Hematopoietic multipotent progenitor cell treated with erythropoietin and hydrocortisone succinate and interleukin-3 and kit ligand, for 8 days (in vitro differentiated cells): ENCODE measurements around the gene KCNIP4.
"Not testable (repeated sequence)": the region's sequence is repeated elsewhere in the genome, so short reads cannot be mapped to it uniquely, and the experiment has no call there.

Experiments
- DNase-seq: peaks from one replicate; pipeline ENCODE4 v3.0.0-alpha.2; 2015

KCNIP4 gene

DNA sequence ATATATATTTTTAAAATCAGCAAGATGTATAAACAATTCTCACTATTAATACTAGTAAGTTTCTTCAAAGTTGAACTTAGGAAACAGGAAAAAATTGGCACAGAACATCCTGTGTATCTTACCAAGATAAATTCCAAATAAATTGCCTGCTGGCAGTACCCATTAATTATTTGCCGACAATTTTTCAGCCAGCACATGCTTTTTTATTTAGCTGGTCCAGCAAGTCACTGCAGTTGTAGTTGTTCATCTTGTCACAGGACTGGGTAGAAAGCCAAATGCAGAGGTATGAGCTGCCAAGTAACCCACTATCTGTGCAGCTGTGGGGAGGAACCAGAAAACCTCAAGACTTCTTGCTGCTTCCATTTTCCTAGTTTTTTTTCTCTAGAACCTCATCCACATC is 1134.9 kb downstream of the KCNIP4 start:
- no peak for DNase-seq

DNA sequence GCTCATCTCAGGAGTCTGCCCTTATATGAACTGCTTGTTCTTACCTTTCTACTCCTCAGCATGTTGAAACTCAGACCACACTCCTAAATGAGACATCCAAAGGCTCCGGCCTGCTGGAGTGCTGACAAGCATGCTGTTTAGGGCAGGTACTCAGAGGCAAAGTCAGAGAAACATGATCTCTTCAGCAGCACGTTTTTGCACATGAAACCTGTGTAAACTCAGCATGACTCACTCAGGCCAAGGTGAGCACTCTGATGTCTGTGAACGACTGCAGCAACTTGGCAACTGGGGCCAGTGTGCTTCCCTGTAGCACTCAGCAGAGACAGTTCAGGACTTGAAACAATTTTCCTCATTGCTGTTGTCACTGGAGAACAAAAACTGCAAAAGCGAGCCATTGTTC is 1138.8 kb downstream of the KCNIP4 start:
- DNase-seq = no peak

DNA sequence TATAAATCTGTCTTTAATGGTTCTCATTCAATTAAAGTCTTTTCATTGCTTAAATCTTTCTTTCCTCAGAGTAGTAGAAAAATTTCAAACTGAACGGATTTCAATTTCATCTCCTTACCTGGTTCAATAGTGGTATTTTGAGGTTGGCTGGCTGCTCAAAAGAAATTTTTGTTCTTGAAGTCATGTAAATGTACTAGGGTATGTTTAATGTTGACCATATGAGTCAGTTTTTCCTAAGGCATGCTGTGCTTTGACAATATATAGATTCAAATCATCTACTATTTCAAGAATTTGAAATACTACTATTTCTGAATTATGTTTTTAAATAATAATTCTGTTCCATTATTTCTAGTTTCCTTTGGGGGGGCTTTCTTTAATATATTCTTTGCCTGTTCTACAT is 1142.9 kb downstream of the KCNIP4 start:
- DNase-seq = no peak

DNA sequence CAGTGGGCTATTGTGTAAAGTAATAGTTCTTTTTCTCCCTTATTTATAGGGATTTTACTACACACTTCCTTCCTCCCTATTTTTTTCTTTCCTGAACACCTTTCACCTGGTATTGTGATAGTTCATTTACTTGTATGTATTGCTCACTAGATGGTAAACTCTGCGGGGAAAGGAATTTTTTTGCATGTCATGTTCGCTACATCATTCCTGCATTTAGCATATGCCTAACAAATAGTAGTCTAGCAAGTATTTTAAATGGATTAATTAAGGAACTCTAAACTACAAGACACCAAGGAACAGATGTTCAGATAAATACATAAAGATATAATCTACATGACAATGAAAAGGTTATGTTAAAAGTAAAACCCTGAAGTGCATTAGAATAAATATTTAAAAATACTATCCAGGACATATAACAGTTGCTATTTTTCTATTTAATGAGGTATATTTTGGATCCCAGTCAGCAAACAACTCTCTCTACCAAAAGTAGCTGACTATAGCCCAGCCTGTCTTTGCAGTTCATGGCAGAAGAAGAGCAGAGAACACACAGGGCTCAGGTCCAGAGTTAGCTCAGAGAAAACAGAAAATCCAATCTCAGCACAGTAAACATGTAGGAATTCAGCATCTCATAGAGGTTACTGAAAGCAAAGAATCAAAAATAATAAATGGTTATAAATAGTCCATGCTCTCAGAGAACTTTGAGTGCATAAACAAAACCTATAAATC is 1160.5 kb downstream of the KCNIP4 start:
- DNase-seq = no peak

DNA sequence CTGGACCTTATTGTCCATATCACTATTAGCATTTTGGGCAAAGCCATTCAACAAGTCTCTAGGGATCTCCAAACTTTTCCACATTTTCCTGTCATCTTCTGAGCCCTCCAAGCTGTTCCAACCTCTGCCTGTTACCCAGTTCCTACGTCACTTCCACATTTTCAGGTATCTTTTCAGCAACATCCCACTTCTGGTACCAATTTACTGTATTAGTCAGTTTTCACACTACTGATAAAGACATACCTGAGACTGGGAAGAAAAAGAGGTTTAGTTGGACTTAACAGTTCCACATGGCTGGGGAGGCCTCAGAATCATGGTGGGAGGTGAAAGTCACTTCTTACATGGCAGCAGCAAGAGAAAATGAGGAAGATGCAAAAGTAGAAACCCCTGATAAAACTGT is 1165.4 kb downstream of the KCNIP4 start:
- DNase-seq = not testable (repeated sequence)

DNA sequence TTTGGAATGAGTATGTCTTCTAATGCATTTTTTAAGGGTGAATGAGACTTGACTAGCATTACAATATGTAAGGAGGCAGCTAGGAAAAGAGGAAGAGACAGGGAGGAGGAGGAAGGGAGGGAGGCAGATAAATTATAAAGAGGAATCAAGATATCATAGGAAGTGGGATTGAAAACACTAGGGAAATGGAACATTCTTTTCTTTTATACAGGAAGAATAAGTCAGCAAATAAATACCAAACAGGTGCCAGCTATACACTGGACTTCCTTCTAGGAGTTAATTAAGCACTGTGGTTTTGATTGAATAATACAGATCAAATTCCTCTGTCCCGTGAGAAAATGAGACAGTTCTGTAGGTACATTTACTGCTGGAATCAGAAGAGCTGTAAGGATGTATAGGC is 1169.7 kb downstream of the KCNIP4 start:
- no peak for DNase-seq

DNA sequence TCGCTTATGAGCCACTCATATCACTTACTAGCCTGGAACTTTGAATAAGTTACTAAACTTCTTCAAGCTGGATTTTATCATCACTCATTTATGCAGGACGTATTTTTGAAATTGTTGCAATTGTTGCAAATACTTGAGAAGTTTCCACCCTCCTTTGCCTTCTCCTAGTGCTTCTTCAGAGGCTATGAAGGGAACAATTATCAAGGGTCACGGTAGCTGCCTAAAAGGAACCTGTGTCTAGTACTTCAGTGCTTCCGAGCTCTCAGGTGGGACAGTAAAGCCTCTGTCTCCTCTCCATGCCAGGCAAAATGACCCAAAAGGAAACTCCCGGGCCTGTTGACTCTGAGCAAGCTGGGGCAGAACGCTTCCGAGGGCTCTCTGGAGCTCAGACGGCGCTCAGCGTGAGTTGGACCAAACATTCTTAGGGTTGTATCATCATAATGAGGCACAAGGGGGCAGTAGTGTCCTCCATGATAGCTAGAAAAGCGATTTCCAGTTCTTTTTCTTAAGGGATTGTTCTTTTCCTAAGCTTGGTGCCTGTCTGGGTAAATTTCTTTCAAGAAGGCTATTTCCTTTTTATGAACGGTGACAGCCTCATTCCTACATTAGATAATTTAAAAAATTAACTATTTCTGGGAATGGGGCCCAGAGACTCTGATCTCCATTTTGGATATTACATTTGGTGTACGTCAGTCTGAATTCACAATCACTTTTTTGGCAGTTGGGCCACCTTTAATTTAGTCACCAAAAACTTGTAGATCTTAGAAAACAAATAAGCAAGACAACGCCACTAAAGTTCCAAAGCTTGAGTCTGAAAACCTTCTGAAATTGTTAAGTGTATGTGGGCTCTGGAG is 1175.2 kb downstream of the KCNIP4 start:
- DNase-seq = peak; percentile 43

DNA sequence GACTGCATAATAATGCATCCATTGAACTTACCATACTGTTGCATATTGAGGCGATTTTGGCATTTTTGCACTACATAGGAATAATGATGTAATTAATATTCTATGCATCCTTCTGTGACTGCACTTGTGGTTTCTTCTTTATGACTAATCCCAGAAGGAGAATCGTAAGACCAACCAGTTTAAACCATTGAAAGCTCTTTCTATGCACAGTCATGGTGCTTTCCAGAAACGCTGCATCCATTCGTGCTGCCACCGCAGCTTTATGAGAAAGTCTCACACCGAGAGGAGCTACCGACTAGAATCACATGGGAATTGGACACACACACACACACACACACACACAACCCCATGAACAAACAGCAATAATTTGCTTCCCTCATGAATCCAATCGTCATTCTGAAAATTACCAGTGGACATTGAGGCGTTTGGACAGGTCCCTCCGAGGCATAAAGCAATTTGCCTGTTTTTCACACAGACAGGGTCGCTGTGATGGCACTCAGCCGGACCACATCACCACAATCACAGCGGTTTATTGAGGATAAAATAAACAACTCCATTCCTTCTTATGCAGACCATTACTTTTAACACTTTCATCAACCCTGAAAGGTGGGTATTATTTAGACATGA is 1184.1 kb downstream of the KCNIP4 start:
- DNase-seq = no peak

DNA sequence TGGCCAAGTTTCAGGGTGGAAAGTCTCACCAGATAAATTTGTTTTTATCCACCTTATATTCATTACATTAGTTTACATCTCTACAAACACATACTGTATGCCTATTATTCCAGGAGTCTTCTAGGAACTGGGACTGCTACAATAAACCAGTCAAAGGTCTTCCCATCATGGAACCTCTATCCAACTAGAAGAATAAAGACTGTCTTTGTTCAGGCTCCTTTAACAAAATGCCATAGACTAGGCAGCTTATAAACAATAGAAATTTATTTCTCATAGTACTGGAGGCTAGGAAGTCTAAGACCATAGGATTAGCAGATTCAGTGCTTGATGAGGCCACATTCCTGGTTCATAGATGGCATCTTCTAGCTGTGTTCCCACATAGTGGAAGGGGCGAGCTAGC is 1186.7 kb downstream of the KCNIP4 start:
- DNase-seq = no peak

DNA sequence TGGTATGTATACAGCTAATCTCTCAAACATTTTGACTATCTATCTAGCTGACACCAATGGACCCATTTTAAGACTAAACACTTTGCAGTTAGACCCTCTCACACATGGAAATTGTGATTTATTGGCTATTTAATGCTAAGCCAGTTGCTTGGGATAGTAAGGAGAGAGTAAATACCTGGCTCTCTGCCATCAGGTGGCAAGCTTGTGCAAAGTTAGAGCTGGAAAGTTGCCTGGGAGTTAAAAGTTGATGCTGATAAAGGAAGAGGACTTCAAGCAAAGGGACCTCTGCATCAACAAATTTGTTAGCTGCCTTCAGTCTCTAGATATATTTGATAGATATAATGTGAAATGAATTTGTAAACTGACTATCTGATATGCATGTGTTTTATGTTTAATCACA is 1187.2 kb downstream of the KCNIP4 start:
- no peak for DNase-seq

DNA sequence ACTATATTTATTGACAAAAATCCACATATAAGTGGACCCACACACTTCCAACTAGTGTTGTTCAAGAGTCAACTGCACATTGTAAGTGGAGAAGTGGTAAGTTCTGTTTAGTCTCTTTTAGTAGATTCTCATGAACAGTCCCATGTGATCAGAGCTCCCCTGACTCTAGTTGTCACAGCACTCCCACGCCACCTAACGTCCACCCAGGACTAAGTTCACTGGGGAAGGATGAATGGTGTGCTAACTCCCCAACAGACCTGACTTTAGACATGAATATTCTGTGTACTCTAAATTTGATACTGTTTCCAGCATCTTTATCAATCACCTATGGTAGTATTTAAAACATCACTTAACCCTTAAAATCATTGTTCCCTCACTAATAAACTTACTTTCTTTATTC is 1188.5 kb downstream of the KCNIP4 start:
- peak; percentile 4 for DNase-seq

DNA sequence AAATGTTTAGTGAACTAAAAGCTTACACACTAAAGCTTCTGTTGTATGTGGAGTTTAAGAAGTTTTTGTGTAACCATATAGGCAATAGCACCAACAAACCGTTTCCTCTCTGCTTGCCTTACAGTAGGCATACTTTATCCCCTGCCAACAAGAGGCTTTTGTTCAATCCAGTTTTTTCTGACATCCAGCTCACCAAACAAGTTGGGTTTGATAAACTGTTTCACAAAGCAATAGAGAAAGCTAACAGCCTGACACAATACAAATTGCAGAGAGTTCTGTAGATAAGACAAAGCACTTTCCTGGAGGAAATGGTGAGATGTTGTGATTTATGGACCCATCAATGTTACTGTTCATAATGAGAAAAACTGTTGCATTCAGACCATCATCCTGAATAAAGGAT is 1194.5 kb downstream of the KCNIP4 start:
- no peak for DNase-seq

DNA sequence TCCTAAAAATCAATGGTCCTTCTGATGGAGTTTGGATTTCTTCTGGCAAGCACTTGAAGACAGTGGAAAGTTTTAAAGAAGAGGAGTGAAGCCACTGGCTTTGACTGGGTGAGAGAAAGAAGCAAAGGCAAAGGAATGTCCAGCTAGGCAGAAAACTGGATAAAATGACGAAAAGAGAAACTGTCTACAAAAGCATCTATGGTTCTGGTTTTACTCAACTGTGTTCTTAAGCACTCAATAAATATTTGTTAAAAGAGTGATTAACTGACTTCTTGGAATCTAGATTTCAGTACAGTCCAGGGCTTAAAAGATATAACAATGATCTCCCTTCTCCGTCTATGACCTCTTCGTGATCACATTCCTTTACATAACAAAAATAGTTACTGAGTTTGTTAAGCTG is 1195.9 kb downstream of the KCNIP4 start:
- DNase-seq = no peak

DNA sequence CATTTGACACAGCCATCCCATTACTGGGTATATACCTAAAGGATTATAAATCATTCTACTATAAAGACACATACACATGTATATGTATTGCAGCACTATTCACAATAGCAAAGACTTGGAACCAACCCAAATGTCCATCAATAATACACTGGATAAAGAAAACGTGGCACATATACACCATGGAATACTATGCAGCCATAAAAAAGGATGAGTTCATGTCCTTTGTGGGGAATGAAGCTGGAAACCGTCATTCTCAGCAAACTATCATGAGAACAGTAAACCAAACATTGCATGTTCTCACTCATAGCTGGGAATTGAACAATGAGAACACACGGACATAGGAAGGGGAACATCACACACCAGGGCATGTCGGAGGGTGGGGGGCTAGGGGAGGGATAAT is 1202.6 kb downstream of the KCNIP4 start:
- not testable (repeated sequence) for DNase-seq

DNA sequence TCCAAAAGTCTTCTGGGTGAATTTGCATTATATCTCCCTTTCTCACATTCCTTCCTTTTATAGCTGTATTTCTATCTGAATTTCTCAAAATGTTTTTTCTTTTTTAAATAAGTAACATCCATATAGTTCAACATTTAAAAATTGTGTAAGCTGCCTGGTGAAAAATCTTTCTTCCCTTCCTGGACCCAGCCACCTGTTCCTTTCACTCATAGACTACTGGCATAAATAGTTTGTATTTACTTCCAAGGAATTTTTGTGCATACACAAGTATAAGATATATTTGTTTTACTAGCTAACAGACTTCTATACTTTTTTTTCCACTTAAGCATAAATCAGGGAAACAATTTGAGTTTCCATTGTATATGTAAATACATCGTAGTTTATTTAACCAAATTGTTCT is 1212.6 kb downstream of the KCNIP4 start:
- DNase-seq = no peak

DNA sequence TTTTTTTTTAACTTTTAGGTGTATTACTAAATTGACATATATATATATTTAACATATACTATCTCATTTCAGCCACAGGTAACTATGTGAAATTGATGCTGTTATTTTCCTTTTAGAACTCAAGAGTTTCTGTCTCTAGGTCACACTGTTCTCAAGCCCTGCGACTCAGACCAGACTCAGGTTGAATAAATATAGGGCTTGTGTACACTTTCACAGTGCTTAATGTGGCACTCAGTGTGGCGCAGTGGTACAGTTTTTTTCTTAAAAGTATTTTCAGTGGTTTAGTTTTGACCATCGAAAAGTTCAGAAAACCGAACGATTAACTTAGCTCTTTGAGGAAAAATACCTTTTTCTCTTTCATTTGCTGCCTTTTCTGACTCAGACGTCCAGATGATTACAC is 1223.7 kb downstream of the KCNIP4 start:
- DNase-seq = no peak

DNA sequence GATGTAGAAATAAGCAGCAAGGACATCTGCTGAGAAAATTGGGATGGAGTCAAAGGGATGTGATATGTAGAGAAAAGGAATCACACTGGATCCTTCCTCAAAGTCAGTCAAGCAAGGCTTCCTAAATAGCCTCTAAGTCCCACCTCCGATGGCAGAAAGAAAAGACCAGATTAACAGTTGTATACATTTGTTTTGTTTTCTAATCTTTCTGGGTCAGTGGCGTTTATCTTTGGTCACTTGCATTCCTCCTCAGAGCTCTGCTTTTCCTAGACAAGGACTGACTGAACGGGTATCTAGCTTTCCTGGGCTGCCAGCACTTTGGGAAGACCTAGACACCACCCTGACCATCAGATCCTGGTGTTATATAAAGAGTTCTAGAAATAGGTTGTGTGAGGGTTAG is 1225.1 kb downstream of the KCNIP4 start:
- no peak for DNase-seq

DNA sequence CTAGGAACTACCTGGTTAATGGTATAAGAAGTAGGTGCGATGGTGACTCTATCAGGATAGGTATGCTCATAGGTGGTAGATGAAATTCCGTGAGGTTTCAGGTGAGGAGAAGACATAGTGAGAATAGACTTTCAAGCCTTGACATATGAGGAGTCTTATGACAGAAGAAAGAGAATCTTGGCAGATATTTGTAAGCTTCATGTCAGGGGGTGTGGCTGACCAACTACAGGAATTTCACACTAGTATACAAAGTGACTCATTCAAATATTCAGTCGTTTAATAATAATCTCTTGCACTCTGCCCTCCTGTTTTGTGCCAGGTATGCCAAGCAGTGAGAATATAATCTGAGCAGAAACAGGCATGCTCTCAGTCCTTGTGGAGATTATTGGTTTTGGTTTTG is 1225.6 kb downstream of the KCNIP4 start:
- no peak for DNase-seq

DNA sequence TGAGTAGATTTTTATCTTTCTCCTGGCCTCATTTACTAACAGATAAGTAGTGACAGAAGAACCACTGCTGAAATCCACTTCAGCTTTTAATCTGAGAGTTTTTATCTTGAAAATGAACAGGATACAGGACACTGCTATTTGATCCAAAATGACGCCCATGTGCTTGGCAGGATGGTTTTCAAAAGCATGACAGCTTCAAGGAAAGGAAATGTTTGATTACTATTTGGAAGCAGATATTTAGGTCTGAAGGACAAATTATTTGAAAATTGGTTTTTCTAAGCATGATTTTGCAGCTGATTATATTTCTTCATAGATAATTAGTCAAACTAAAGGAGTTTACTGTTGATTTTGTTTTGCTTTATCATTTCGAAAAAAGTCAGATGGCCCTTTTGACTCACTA is 1237.2 kb downstream of the KCNIP4 start:
- no peak for DNase-seq

DNA sequence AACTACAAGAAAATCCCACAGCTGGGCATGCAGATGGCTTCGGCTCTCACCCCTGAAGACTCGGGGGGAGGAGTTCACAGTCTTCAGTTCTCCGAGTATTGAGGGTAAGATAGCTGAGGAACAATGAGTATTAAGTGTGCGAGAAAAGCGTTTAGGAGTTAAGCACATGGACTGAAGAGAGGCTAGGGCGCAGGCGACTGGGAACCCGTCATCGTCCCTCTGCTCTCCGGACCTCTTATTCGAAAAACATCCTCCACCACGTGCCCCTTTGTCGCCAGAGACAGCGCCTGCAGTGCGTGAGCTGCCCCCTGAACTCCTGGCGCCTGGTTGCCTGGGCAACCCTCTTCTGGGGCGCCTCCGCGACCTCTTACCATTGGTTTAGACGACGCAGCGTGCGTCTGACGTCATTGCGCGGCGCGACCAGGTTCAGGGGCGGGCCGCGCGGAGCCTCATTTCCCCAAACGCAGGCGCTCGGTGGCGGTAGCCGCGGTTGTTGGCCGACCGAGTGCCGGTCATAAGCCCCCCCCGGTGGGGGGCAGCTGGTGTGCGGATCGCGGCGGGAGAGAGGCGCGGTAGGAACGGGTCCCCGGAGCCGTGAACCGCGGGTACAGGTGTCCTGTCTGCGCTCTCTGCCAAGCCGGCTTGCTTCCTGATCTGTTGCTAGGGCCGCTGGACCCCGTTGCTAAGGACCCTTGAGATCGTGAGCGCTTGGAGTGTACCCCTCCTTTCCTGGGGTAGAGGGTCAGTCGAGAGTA is 1248.4 kb downstream of the KCNIP4 start, which contains the start of gene PACRGL:
TSS of gene PACRGL (plus strand) at position 452 of the 755 bp plus-strand sequence. CDS start 4,024 bp downstream, outside the sequence.
- DNase-seq = peak; percentile 96

DNA sequence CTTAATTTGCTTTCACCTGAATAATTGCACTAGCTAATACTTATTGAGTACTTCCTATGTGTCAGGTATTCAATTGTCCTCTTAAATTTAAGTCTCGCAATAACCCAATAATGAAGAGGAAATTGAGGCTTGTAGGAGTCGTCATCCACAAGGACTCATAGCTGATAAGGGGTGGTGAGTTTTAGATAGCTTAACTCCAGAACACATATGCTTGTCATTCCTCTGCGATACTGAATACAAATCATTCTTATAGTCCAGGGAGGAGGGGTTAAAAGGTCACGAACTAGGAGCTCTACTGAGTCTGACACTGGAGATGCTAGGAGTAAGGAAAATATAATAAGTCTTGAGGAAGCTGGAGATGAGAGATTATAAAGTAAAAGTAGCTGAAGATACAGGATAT is 1249.8 kb downstream of the KCNIP4 start:
- DNase-seq = peak; percentile 73

DNA sequence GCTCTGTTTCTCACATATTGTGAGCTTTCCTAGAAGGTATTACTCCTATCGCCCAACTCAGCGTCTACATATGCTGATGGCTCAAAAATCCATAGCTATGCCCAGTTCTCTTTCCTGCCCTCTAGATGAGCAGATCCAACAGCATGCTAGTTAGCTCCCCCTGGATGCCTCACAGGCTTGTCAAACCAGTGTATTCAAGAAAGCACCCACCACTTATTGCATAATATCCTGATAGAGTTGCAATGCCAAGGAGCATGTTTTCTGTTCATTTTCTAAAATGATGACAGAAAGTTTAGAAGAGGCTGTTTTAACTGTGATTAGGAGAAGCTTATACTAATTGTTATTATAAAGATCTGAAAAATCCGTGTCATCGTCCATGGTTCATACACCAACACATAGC is 1250.2 kb downstream of the KCNIP4 start:
- DNase-seq = peak; percentile 22

DNA sequence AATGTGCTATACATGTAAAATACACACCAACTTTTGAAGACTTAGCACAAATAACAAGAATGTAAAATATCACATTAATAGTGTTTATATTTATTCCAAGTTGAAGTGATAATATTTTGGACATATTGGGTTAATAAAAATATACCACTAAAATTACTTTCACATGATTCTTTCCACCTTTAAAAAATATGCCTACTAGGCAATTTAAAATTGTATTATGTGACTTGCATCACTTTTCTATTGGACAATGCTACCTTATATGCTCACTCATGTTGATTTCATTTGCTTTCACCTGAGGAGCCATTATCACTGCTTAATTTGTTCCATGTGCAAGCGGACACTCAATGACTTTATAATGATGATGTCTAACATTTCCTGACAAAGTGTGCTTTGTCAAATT is 1251.8 kb downstream of the KCNIP4 start:
- DNase-seq = no peak
